SIG-M5 treated with dmso at 0.1 percent for 504 hours (cell line): ENCODE results near the gene CYP46A1.

Experiments used
- DNase-seq: peaks from one replicate; lab custom pipeline; 2025; ENCODE audit not compliant: unreplicated experiment; lab: John Stamatoyannopoulos, UW

Gene CYP46A1

GRCh38 chr14:99686557-99687283, 2.6 kb downstream of the CYP46A1 start:
- peak; percentile 10 for DNase-seq

GRCh38 chr14:99687284-99688209, 3.4 kb downstream of the CYP46A1 start:
- no peak for DNase-seq

DNA sequence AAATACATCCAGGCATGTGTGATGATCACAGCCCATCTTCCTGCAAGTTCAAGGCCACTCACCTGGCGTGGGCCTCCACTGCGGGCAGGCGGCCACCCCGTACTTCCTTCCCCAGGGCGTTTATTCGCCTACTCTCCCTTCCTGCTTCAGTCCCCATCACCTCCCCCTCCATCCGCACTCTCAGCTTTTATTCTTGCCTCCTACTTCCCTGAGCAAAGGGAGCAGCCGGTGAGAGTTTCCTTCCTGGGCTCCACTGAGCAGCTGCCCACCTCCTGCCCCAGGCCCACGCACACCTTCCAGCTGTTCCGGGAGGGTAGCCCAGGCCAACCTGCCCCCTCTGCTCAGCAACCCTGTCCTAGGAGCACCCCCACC, 4.1 kb downstream of the CYP46A1 start:
- DNase-seq, result no peak

- DNase-seq, result no peak
Measured at GRCh38 chr14:99688629-99689028, 4.5 kb downstream of the CYP46A1 start.

DNA sequence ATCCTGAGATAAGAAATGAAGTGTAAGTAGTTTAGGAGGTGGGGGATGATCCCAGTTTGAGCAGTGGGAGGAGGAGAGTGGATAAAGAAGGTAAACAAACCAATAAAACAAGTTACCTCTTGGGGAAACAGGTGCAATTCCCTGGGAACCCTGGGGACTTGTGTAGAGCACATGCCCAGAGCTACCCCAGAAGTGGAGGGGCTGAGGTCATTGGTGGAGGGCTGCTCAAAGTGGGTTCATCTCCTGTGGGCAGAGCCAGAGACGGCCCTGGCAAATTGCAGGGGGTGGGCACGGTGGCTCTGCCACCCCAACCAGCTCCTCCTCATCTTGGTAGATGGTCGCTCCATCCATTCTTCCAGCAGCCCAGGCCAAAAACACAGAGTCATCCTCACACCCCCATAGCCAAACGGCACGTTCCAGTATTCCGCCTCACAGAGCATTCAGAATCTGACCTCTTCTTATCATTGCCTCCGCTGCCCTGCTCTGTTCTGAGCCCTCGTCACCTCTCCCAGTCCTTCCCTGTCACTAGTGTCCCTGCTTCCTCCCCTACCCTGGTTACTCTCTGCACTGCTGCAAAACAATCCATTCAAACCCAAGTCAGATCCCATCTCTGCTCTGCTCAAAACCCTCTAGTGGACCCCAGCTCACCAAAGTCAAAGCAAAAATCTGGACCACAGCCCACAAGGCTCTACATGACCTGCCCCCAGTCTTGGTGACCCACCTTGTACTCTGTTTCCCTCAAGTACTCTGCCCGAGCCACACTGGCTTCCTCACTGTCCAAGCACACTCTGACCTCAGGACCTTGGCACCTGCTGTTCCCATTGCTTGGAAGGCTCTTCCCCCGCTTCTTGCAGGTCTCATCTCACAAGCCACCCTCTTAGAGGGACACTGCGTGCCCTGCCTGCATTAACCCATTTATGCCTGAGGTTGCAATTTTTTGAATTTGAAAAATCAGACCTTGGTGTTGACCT, 5.5 kb downstream of the CYP46A1 start:
- DNase-seq, result no peak

GRCh38 chr14:99690636-99691035, 6.5 kb downstream of the CYP46A1 start:
- no peak for DNase-seq

GRCh38 chr14:99691111-99691885, 7.2 kb downstream of the CYP46A1 start:
- DNase-seq, result no peak

GRCh38 chr14:99693918-99694317, 9.8 kb downstream of the CYP46A1 start:
- no peak for DNase-seq

GRCh38 chr14:99696929-99697328, 12.8 kb downstream of the CYP46A1 start:
- no peak for DNase-seq

GRCh38 chr14:99698236-99698635, 14.1 kb downstream of the CYP46A1 start:
- no peak for DNase-seq

DNA sequence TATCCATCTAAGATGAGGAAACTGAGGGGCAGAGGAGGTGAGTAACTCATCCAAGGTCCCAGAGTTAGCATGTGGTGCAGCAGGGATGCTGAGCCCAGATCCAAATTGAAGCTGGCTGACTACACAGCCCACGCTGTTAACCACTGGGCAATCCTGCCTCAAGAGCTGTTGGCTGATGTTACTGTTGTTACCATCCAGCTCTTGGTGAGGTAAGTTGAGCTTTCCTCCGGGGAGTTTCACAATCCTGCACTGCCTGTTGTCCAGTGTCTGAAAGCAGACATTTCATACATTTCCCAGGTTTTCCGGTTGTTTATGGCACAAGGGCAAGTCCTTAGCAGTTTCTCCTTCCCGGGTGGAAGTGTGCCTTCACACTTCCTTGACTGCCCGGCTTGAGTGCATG, 14.5 kb downstream of the CYP46A1 start:
- no peak for DNase-seq

DNA sequence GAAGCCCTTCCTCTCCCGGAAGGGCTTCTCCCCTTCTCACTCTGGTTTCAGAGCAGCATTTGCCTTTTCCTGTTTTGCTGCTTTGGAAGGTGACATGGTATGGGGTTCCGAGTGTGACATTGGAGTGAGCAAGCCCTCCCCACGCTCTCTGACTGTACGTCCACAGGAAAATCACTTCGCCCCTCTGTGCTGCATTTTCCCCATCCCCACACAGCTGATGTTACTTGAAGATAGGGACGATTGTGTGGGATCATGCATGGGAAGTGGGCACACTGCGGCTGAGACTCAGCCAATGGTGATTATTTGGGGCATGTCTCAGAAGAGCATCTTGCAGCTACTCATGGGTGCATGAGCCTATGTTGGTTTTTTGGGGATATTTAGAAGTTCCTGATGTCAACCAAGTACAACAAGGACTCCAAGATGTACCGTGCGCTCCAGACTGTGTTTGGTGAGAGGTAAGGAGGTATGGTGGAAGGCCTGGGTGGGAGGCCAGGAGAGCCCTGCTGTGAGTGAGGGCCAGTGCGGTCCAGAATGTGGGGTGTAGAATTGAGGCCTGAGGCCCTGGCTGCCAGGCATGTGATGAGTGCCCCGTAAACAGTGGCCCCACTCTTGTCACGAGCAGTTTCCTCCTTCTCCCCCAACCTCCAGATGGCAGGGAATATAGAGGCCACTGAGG, 15.1 kb downstream of the CYP46A1 start:
- DNase-seq, result no peak

- no peak for DNase-seq
Measured at GRCh38 chr14:99699861-99700260, 15.8 kb downstream of the CYP46A1 start.

DNA sequence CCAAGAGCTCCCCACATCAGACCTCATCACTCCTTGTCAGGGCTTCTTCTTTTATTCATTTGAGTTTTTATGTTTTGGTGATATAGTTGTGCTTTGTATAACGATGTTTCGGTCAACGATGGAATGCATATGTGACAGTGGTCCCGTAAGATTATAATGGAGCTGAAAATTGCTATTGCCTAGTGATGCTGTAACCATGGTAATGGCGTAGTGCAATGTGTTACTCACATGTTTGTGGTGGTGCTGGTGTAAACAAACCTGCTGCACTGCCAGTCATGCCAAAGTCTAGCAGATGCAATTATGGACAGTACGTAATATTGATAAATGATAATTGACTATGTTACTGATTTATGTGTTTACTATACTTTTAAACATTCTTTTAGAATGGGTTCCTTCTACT, 16.3 kb downstream of the CYP46A1 start:
- no peak for DNase-seq

DNA sequence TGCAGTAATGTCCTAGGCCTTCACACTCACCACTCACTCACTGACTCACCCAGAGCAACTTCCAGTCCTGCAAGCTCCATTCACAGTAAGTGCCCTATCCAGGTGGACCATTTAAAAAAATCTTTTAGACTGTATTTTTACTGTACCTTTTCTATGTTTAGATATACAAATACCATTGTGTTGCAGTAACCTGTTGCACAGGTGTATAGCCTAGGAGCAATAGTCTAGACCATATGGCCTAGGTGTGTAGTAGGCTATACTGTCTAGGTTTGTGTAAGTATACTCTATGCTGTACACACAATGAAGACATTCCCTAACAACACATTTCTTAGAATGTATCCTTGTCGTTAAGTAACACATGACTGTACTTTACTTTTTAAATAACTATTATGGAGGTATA, 17.2 kb downstream of the CYP46A1 start:
- DNase-seq, result no peak

DNA sequence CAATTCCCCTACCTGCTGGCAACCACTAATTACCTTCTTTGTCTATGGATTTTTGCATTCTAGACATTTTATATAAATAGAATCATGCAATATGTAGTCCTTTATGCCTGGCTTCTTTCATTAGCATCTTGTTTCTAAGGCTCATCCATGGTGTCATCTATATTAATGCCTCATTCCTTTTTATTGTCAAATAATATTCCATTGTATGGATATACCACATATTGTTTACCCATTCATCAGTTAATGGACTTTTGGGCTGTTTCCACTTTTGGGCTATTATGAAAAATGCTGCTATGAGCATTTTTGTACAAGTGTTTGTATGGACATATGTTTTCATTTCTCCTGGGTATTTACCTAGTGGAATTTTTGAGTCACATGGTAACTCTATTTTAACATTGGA, 18.0 kb downstream of the CYP46A1 start:
- no peak for DNase-seq

GRCh38 chr14:99703381-99703780, 19.3 kb downstream of the CYP46A1 start:
- DNase-seq, result no peak

- no peak for DNase-seq
Measured at GRCh38 chr14:99704037-99704436, 19.9 kb downstream of the CYP46A1 start.

- no peak for DNase-seq
Measured at GRCh38 chr14:99706107-99706900, 22.2 kb downstream of the CYP46A1 start.
